HEK293 (cell line): ENCODE results near the gene CDK5.

ENCODE experiments used
- ATF2 ChIP-seq: fragments of 450-650 bp; formaldehyde crosslinking; IDR thresholded peaks from 2 replicates; pipeline ENCODE4 v1.5.1; 2016; ENCODE audit warnings: missing biosample characterization, missing genetic modification characterization, low read depth
- GLIS2 ChIP-seq: fragments of 450-650 bp; formaldehyde crosslinking; IDR thresholded peaks from 2 replicates; pipeline ENCODE4 v1.5.1; 2016; ENCODE audit warnings: missing biosample characterization, missing genetic modification characterization
- OVOL3 ChIP-seq: fragments of 450-650 bp; formaldehyde crosslinking; IDR thresholded peaks from 2 replicates; pipeline ENCODE4 v1.5.1; 2016; ENCODE audit warnings: missing biosample characterization, missing genetic modification characterization
- PRDM4 ChIP-seq: fragments of 450-650 bp; formaldehyde crosslinking; IDR thresholded peaks from 2 replicates; pipeline ENCODE4 v1.5.1; 2017; ENCODE audit warnings: missing biosample characterization, missing genetic modification characterization
- SCRT1 ChIP-seq: fragments of 450-650 bp; formaldehyde crosslinking; IDR thresholded peaks from 2 replicates; pipeline ENCODE4 v1.5.1; 2016; ENCODE audit warnings: missing biosample characterization, missing genetic modification characterization, borderline replicate concordance
- SETDB1 ChIP-seq: IDR thresholded peaks from one replicate; pipeline ENCODE4 v1.6.1; 2017; ENCODE audit warnings: mild to moderate bottlenecking, low read length, moderate library complexity, mixed read lengths; ENCODE audit not compliant: insufficient read length
- SP2 ChIP-seq: fragments of 450-650 bp; formaldehyde crosslinking; IDR thresholded peaks from 2 replicates; pipeline ENCODE4 v1.5.1; 2016; ENCODE audit warnings: missing biosample characterization, missing genetic modification characterization
- ZBTB26 ChIP-seq: fragments of 450-650 bp; formaldehyde crosslinking; optimal IDR thresholded peaks from 2 replicates; pipeline ENCODE3; 2016; ENCODE audit warnings: missing biosample characterization, mild to moderate bottlenecking, missing genetic modification characterization
- ZBTB44 ChIP-seq: fragments of 450-650 bp; IDR thresholded peaks from 2 replicates; pipeline ENCODE4 v1.5.1; 2018; ENCODE audit warnings: missing biosample characterization, mild to moderate bottlenecking, missing genetic modification characterization
- ZFP69B ChIP-seq: fragments of 450-650 bp; formaldehyde crosslinking; IDR thresholded peaks from 2 replicates; pipeline ENCODE4 v1.5.1; 2016; ENCODE audit warnings: missing biosample characterization, missing genetic modification characterization
- ZNF148 ChIP-seq: fragments of 450-650 bp; formaldehyde crosslinking; IDR thresholded peaks from 2 replicates; pipeline ENCODE4 v1.5.0; 2017; ENCODE audit warnings: missing biosample characterization, missing genetic modification characterization, borderline replicate concordance
- ZNF169 ChIP-seq: fragments of 450-650 bp; formaldehyde crosslinking; IDR thresholded peaks from 2 replicates; pipeline ENCODE4 v1.5.1; 2016; ENCODE audit warnings: missing biosample characterization, missing genetic modification characterization
- ZNF175 ChIP-seq: fragments of 450-650 bp; formaldehyde crosslinking; IDR thresholded peaks from 2 replicates; pipeline ENCODE4 v1.5.1; 2016; ENCODE audit warnings: missing biosample characterization, missing genetic modification characterization
- ZNF221 ChIP-seq: fragments of 450-650 bp; formaldehyde crosslinking; IDR thresholded peaks from 2 replicates; pipeline ENCODE4 v1.5.1; 2017; ENCODE audit warnings: missing biosample characterization, missing genetic modification characterization, borderline replicate concordance
- ZNF311 ChIP-seq: fragments of 450-650 bp; formaldehyde crosslinking; IDR thresholded peaks from 2 replicates; pipeline ENCODE4 v1.5.1; 2017; ENCODE audit warnings: missing biosample characterization, missing genetic modification characterization, borderline replicate concordance
- ZNF324 ChIP-seq: fragments of 450-650 bp; formaldehyde crosslinking; IDR thresholded peaks from 2 replicates; pipeline ENCODE4 v1.5.1; 2016; ENCODE audit warnings: missing biosample characterization, missing genetic modification characterization
- ZNF354C ChIP-seq: fragments of 450-650 bp; formaldehyde crosslinking; IDR thresholded peaks from 2 replicates; pipeline ENCODE4 v1.5.1; 2016; ENCODE audit warnings: missing biosample characterization, missing genetic modification characterization, low read depth, borderline replicate concordance
- ZNF433 ChIP-seq: fragments of 450-650 bp; formaldehyde crosslinking; IDR thresholded peaks from 2 replicates; pipeline ENCODE4 v1.5.1; 2016; ENCODE audit warnings: missing biosample characterization, missing genetic modification characterization, low read depth
- ZNF585B ChIP-seq: fragments of 450-650 bp; formaldehyde crosslinking; IDR thresholded peaks from 2 replicates; pipeline ENCODE4 v1.5.1; 2016; ENCODE audit warnings: missing biosample characterization, missing genetic modification characterization
- ZNF660 ChIP-seq: fragments of 450-650 bp; IDR thresholded peaks from 2 replicates; pipeline ENCODE4 v1.5.1; 2018; ENCODE audit warnings: missing biosample characterization, mild to moderate bottlenecking, missing genetic modification characterization
- ZNF747 ChIP-seq: fragments of 450-650 bp; formaldehyde crosslinking; IDR thresholded peaks from 2 replicates; pipeline ENCODE4 v1.5.1; 2016; ENCODE audit warnings: missing biosample characterization, missing genetic modification characterization
- ZNF792 ChIP-seq: fragments of 450-650 bp; formaldehyde crosslinking; IDR thresholded peaks from 2 replicates; pipeline ENCODE4 v1.5.1; 2016; ENCODE audit warnings: missing biosample characterization, missing genetic modification characterization
- ZNF843 ChIP-seq: fragments of 450-650 bp; formaldehyde crosslinking; IDR thresholded peaks from 2 replicates; pipeline ENCODE4 v1.5.1; 2016; ENCODE audit warnings: missing biosample characterization, missing genetic modification characterization
- TF ChIP-seq, protein P1 (sequence below): fragments of 450-650 bp; formaldehyde crosslinking; IDR thresholded peaks from 2 replicates; pipeline ENCODE4 v1.5.1; 2016; ENCODE audit warnings: missing biosample characterization, missing genetic modification characterization

Gene CDK5

DNA sequence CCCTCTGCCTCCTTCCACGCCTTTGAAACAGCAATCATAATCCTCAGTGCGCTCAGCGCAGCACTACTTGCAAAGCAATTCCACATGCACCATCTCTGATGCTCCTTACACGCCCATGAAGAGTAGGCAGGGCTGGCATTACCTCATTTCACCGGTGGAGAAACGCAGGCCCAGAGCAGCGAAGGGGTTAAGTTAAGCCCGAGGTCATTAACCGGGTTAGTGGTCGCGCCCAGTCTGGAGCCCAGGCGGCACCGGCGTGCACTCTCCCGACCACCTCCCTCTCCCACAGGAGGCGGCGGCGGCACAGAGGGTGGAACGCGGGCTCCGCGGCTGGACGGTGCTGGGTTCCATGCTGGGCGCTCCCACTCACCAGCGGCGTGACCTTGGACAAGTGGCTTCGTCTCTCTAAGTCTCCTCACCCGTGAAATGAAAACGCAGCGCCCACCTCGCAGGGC, 22.4 kb upstream of the CDK5 start (continued):
- TF ChIP-seq ZFP69B (tag by site-specific recombination) (no peak), ZNF792 (tag by site-specific recombination) (0 out of 2 replicates have a peak, but pooled peaks have one; percentile 22), ZNF175 (tag by site-specific recombination) (no peak), ZNF354C (tag by site-specific recombination) (no peak), ZNF324 (tag by site-specific recombination) (no peak), ZNF148 (tag by site-specific recombination) (no peak), ATF2 (tag by site-specific recombination) (peak; percentile 76), PRDM4 (tag by site-specific recombination) (no peak), ZNF169 (tag by site-specific recombination) (no peak), SP2 (tag by site-specific recombination) (peak; percentile 14; the same call in 1 of the 2 replicates), ZNF843 (no peak), ZBTB44 (tag by site-specific recombination) (no peak), SETDB1 (no peak), ZBTB26 (no peak), ZNF660 (tag by site-specific recombination) (no peak), GLIS2 (tag by site-specific recombination) (no peak), ZNF311 (tag by site-specific recombination) (no peak), OVOL3 (tag by site-specific recombination) (no peak), ZNF585B (no peak), ZNF433 (no peak), SCRT1 (tag by site-specific recombination) (no peak), ZNF747 (tag by site-specific recombination) (no peak), ZNF221 (tag by site-specific recombination) (no peak)
- TF ChIP-seq, protein P1, sequence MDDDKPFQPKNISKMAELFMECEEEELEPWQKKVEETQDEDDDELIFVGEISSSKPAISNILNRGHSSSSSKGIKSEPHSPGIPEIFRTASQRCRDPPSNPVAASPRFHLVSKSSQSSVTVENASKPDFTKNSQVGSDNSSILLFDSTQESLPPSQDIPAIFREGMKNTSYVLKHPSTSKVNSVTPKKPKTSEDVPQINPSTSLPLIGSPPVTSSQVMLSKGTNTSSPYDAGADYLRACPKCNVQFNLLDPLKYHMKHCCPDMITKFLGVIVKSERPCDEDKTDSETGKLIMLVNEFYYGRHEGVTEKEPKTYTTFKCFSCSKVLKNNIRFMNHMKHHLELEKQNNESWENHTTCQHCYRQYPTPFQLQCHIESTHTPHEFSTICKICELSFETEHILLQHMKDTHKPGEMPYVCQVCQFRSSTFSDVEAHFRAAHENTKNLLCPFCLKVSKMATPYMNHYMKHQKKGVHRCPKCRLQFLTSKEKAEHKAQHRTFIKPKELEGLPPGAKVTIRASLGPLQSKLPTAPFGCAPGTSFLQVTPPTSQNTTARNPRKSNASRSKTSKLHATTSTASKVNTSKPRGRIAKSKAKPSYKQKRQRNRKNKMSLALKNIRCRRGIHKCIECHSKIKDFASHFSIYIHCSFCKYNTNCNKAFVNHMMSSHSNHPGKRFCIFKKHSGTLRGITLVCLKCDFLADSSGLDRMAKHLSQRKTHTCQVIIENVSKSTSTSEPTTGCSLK (tag by site-specific recombination) = no peak
